Duodenal mucosa (tissue), 2 donors: ENCODE measurements around the gene DDX41.
"Not testable (repeated sequence)": the region's sequence is repeated elsewhere in the genome, so short reads cannot be mapped to it uniquely, and the experiment has no call there.

Experiments used
- H3K27ac ChIP-seq: one replicate; pipeline ENCODE4 v1.7.0; 2013; ENCODE audit warnings: low read depth, low read length
- H3K27me3 ChIP-seq, 2 donors: one replicate each; pipeline ENCODE4 v1.7.0; 2013; ENCODE audit warnings: low read length in 2 of 2, control low read depth in 1 of 2; ENCODE audit not compliant: insufficient read depth in 2 of 2, control insufficient read depth in 1 of 2
- H3K36me3 ChIP-seq, 2 donors: one replicate each; pipeline ENCODE4 v1.7.0; 2013; ENCODE audit warnings: low read length in 2 of 2, control low read depth in 1 of 2; ENCODE audit not compliant: insufficient read depth in 2 of 2, control insufficient read depth in 1 of 2
- H3K4me1 ChIP-seq, 2 donors: one replicate each; pipeline ENCODE4 v1.7.0; 2013; ENCODE audit warnings: low read length in 2 of 2, control low read depth in 1 of 2; ENCODE audit not compliant: insufficient read depth in 2 of 2, control insufficient read depth in 1 of 2
- H3K4me3 ChIP-seq, 2 donors: one replicate each; pipeline ENCODE4 v1.7.0; 2013; ENCODE audit warnings: low read length in 2 of 2, low read depth in 1 of 2
- H3K9ac ChIP-seq, 2 donors: one replicate each; pipeline ENCODE4 v1.7.0; 2013; ENCODE audit warnings: low read length in 2 of 2, low read depth in 1 of 2
- H3K9me3 ChIP-seq, 2 donors: one replicate each; pipeline ENCODE4 v1.7.0; 2013; ENCODE audit warnings: low read length in 2 of 2, control low read depth in 1 of 2; ENCODE audit not compliant: control insufficient read depth in 1 of 2

Gene DDX41

GRCh38 chr5:177492841-177493240 is 23.9 kb downstream of the DDX41 start:
- H3K4me1 ChIP-seq: peaks cover 8 to 33% of the 10 kb centered on the region in 2 donors
- peaks cover 0 to under 1% of the 10 kb centered on the region in 2 donors for H3K27me3 ChIP-seq
- no peak overlapping the region for H3K27ac ChIP-seq
- H3K4me3 ChIP-seq: no peak overlapping the region
- peaks cover 1 to 10% of the 10 kb centered on the region in 2 donors for H3K36me3 ChIP-seq
- H3K9me3 ChIP-seq: no peaks in the 10 kb centered on the region
- no peak overlapping the region for H3K9ac ChIP-seq

GRCh38 chr5:177491983-177492746 is 24.6 kb downstream of the DDX41 start:
- H3K4me3 ChIP-seq: no peak overlapping the region
- H3K27ac ChIP-seq: no peak overlapping the region
- no peak overlapping the region for H3K9ac ChIP-seq
- peaks cover 6 to 13% of the 10 kb centered on the region in 2 donors for H3K36me3 ChIP-seq
- H3K4me1 ChIP-seq: peaks cover 6 to 31% of the 10 kb centered on the region in 2 donors
- H3K27me3 ChIP-seq: no peaks in the 10 kb centered on the region
- no peaks in the 10 kb centered on the region for H3K9me3 ChIP-seq

- H3K27ac ChIP-seq: no peak overlapping the region
These were observed 25.3 kb downstream of the DDX41 start for GRCh38 chr5:177491429-177491945.

GRCh38 chr5:177490992-177491391 is 25.8 kb downstream of the DDX41 start:
- peaks cover 6 to 13% of the 10 kb centered on the region in 2 donors for H3K36me3 ChIP-seq
- no peak overlapping the region for H3K27ac ChIP-seq
- H3K27me3 ChIP-seq: no peaks in the 10 kb centered on the region
- no peaks in the 10 kb centered on the region for H3K9me3 ChIP-seq
- H3K4me3 ChIP-seq: no peak overlapping the region
- no peak overlapping the region for H3K9ac ChIP-seq
- peaks cover 6 to 24% of the 10 kb centered on the region in 2 donors for H3K4me1 ChIP-seq

More at GRCh38 chr5:177491429-177491945, 25.3 kb downstream of the DDX41 start:
- no peak overlapping the region for H3K4me3 ChIP-seq
- H3K4me1 ChIP-seq: peaks cover 6 to 29% of the 10 kb centered on the region in 2 donors
- no peak overlapping the region for H3K9ac ChIP-seq
- H3K9me3 ChIP-seq: no peaks in the 10 kb centered on the region
- H3K36me3 ChIP-seq: peaks cover 6 to 13% of the 10 kb centered on the region in 2 donors
- no peaks in the 10 kb centered on the region for H3K27me3 ChIP-seq

GRCh38 chr5:177490311-177490991 is 26.3 kb downstream of the DDX41 start:
- Histone ChIP-seq H3K9ac (no peak overlapping the region), H3K27me3 (no peaks in the 10 kb centered on the region), H3K27ac (no peak overlapping the region), H3K4me1 (peaks cover 6 to 19% of the 10 kb centered on the region in 2 donors), H3K36me3 (peaks cover 6 to 13% of the 10 kb centered on the region in 2 donors), H3K9me3 (no peaks in the 10 kb centered on the region), H3K4me3 (no peak overlapping the region)

GRCh38 chr5:177489119-177489716 is 27.5 kb downstream of the DDX41 start:
- H3K27me3 ChIP-seq: no peaks in the 10 kb centered on the region
- peaks cover 0 to 9% of the 10 kb centered on the region in 2 donors for H3K4me1 ChIP-seq
- no peak overlapping the region for H3K9ac ChIP-seq
- H3K9me3 ChIP-seq: no peaks in the 10 kb centered on the region
- no peak overlapping the region for H3K27ac ChIP-seq
- peaks cover 6 to 13% of the 10 kb centered on the region in 2 donors for H3K36me3 ChIP-seq
- H3K4me3 ChIP-seq: no peak overlapping the region

- Histone ChIP-seq H3K27ac (no peak overlapping the region), H3K9ac (no peak overlapping the region), H3K4me1 (peaks cover 0 to 4% of the 10 kb centered on the region in 2 donors), H3K36me3 (peaks cover 6 to 19% of the 10 kb centered on the region in 2 donors), H3K9me3 (no peaks in the 10 kb centered on the region), H3K4me3 (no peak overlapping the region), H3K27me3 (no peaks in the 10 kb centered on the region)
These were observed 28.8 kb downstream of the DDX41 start for GRCh38 chr5:177487975-177488374.

- Histone ChIP-seq H3K4me1 (peaks cover 0 to 4% of the 10 kb centered on the region in 2 donors), H3K9me3 (no peaks in the 10 kb centered on the region), H3K27ac (no peak overlapping the region), H3K36me3 (peaks cover 6 to 19% of the 10 kb centered on the region in 2 donors), H3K9ac (no peak overlapping the region), H3K4me3 (no peak overlapping the region), H3K27me3 (no peaks in the 10 kb centered on the region)
These were observed 29.6 kb downstream of the DDX41 start for GRCh38 chr5:177487144-177487543.

GRCh38 chr5:177486256-177486655 is 30.5 kb downstream of the DDX41 start:
- Histone ChIP-seq H3K4me1 (peaks cover 0 to 4% of the 10 kb centered on the region in 2 donors), H3K36me3 (peaks cover 6 to 19% of the 10 kb centered on the region in 2 donors)

GRCh38 chr5:177485753-177486152 is 31.0 kb downstream of the DDX41 start:
- not testable (repeated sequence) for H3K4me3 ChIP-seq, H3K27me3 ChIP-seq, H3K27ac ChIP-seq, H3K9ac ChIP-seq, H3K4me1 ChIP-seq, H3K9me3 ChIP-seq
- peaks cover 6 to 19% of the 10 kb centered on the region in 2 donors for H3K36me3 ChIP-seq

More at GRCh38 chr5:177486256-177486655, 30.5 kb downstream of the DDX41 start:
- Histone ChIP-seq H3K9ac (no peak overlapping the region), H3K27me3 (no peaks in the 10 kb centered on the region), H3K9me3 (no peaks in the 10 kb centered on the region), H3K4me3 (no peak overlapping the region), H3K27ac (no peak overlapping the region)
